GM19328 (cell line): ENCODE measurements around the gene COX4I1.
"Not testable (repeated sequence)": the region's sequence is repeated elsewhere in the genome, so short reads cannot be mapped to it uniquely, and the experiment has no call there.

ENCODE experiments used
- ATAC-seq: cut with Tn5 transposase; IDR thresholded peaks from one replicate; pipeline ENCODE4 v1.9.1; 2021; ENCODE audit warnings: mild to moderate bottlenecking, moderate library complexity; ENCODE audit not compliant: unreplicated experiment

Gene COX4I1

DNA sequence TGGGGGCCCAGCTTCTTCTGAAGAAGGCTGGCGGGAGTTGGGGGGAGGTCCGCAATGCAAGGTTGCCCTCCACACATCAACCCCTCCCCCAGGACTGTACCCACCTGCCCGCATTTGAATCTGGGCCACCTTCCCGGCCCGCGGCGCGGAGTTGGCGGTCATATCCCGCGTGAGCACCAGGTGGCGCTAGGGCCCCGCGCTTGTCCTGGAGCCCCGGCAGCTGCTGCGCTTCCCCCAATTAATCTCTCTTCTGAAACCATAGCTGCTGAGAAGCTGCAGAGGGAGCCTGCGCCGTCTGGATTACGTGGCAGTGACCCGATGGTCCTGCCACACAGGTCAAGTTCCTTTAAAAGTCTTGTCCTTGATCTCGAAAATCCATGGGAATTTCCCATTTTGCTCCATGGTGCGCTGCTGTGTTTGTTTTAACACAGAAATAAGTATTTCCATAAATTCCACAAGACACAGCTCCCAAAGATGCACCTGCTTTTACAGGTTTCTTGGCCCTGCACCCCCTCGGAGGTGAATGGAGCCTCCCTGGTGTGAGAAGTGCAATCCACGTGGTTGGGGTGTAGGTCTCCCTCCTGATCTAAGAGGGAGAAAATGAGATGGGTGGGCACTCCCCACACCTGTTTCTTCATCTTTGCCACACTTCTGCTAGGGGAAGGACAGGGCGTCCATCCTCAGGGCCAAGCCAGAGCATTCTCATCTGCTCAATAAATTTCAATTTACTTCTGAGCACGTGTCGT is 22.1 kb downstream of the COX4I1 start:
- ATAC-seq = peak; percentile 80

DNA sequence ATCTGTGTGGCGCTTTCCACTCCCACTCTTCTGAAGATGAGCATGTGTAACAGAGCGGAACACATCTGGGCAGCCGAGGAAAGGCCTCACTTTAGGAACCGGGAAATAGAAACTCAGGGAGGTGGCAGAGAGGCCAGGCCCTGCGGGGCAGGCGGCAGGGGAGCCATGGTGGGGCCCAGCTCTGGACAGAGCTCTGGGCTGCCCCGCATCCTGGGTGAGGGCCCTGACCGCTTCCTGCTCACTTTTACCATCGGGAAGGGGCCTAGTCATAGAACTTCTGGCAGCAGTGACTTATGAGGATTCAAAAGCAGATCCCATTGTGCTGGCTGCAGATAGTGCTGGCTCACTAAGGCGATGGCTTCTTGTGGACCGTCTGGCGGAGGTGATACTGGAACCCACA is 22.6 kb downstream of the COX4I1 start:
- ATAC-seq = no peak

DNA sequence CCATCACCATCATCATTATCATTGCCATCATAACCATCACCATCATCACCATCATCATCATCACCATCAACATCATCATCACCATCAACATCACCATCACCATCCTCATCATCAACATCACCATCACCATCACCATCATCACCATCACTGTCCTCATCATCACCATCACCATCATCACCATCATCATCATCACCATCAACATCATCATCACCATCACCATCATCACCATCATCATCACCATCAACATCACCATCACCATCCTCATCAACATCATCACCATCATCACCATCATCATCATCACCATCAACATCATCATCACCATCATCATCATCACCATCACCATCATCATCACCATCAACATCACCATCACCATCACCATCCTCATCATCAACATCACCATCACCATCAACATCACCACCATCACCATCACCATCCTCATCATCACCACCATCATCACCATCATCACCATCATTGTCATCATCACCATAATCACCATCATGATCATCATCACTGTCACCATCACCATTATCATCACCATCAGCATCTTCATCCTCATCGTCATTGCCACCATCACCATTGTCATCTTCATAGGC is 23.9 kb downstream of the COX4I1 start:
- ATAC-seq = no peak

DNA sequence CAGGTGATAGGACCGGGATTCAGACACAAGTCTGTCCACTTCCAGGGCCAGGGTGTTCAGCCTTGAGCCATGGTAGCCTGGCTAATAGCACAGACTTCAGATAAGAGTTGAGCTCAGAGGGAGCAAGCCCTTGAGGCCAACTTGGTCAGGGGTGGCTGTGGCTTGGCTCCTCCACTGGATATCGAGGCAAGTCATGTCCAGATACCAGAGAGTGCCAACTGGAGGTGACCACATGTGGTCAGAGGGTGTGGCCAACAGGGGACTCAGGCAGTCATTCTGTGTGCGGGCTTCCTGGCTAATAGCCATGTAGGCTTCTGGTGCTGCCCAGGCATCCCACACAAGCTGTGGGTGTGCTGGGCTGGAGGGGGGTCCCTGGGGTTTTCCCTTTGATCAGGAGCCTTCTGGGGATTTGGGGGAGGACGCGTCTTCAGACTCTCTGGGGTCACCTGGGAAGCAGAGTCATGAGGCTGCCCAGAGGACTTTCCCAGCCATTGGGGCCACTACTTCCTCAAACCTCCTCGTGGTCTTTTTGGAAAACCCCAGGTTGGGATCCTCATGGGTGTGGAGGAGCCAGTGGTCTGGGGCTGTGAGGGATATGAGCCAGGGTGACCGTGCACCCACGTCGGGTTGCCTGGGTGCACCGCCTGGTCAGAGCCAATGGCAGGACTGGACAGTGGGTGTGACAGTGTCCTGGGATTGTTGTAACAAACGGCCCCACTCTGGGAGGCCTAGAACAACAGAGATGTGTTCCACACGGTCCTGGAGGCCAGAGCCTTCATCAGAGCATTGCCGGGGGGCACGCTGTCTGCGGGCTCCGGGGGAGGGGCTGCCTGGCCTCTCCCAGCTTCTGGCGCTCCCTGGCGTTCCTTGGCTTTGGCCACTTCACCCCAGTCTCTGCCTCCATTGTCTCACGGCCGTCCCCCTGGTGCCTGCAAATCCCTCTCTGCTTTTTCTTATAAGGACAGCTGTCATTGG is 25.0 kb downstream of the COX4I1 start:
- no peak for ATAC-seq

DNA sequence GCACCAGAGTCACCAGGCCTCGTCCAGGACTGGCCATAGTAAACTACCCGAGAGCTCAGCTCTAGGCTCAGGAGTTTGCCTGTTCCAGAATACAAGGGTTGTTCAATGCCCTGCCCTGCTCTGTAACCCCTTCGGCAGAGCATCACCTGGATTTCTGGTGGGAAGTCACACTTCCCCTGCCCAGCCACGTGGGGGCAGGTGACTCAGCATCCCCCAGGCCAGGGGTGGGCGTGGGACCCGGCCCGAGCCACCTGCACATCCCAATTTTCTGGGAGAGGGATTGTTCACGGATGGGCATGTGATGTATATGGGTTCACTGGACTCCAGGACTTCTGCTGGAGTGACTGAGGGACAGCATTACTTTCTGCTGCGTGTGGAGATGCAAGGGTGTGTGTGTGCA is 25.8 kb downstream of the COX4I1 start:
- no peak for ATAC-seq

DNA sequence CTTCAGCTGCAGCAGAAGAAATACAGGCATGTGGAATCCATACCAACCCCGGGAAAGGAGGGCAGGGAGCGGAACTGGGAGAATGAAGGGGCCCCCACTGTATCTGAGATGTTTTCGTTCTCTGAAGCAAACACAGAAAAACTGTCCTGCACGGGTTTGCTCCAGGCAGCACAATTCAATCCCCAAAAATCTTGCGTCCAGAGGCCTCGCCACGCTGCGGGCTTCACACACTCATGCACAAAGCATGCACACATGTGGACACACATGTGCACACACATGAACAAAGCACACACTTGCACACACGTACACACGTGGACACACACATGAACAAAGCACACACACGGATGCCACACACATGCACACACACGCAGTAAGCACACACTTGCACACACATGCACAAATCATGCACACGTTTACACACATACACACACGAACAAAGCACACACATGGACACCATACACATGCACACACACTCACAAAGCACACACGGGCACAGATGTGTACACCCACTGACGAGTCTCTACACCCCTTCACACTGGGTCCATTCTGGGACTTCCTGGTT is 27.3 kb downstream of the COX4I1 start:
- no peak for ATAC-seq

DNA sequence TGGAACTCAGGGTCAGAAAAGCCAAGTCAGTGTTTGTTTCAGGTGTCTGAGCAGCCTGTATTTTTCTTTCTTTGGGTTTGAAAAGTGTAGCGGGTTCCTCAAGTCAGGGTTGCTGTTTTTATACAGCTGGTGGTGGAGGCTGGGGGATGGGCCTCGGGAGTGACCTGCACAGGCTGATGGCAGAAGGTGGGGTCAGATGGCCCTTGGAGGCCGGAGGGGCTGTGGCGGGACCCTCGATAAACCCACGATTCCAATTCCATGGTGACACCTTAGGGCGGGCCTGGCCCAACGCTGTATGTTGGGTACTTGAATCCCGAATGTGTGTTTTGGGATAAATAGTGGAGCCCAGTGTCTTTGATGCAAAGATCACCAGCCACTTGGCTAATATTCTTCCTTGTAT is 28.7 kb downstream of the COX4I1 start:
- ATAC-seq = no peak

DNA sequence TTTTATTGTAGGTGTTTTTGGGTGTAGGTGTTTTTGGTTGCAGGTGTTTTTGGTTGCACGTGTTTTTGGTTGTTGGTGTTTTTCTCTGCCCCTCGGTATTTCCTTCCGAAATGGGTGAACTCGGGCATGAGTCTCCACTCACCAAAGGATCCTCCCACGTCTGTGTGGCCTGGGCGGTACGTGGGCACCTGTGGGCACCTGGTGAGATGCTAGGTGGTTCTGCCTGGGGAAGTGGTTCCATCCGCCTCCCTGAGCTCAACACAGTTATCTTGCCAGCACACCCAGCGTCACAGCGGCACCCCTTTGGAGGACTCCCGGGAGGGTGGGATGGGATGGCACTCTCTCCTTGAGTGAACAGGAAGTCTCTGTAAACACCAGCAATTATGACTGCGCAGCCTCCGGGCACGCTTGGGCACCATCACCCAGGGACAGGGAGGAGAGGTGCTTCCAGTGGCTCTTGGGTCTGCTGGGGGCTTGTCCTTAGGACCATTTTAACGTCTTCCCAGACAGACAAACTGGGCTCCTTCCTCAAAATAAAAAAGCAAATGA is 29.8 kb downstream of the COX4I1 start:
- ATAC-seq = no peak

DNA sequence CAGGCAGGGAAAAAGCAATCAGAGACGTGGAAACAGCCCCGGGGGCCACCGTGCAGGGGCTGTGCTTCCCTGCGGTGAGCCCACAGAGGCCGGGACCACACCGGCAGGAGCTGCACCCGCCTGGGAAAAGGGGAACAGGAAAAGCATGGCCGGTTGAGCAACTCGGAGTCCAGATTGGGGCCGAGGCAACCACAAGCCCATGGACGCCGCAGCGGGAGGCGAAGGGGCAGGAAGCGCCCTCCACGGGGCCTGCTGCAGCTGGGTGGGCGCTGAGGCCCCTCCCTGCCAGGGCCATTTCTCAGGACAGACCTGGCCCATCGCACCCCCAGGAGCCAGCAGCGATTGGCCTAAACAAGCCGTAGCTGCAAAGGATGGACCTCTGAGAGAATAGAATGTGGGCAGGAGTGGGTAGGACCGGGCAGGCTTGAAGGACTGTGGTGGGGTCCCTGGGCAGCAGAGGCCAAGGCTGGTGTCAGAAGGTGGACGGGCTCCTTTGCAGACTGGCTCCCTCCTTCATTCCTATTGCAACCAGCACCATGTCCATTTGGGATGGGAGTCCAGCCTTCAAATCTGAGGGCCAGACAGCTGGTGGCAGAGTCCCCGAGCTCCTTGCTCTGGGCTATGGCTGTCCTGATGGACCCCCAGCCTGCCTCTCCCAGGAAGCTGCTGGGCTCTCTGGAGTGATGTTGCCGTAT is 30.4 kb downstream of the COX4I1 start:
- ATAC-seq = no peak

DNA sequence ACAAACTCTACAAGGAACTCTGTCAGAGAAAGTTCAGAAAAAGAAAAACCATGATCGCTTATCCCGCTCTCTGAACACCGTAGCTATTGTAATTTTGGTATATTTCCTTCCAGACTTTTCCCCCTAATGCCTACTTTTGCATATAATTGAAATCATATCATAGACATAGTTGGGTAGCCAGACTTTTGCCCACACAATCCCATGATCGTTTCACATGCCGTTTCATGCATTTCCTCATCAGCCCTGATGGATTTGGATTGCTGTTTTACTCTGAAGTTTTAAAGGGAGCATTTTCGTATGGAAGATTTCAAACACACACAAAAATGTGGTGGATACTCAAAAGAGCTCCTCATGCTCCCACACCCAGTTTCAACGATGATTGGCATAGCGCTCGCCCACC is 31.3 kb downstream of the COX4I1 start:
- ATAC-seq = no peak

DNA sequence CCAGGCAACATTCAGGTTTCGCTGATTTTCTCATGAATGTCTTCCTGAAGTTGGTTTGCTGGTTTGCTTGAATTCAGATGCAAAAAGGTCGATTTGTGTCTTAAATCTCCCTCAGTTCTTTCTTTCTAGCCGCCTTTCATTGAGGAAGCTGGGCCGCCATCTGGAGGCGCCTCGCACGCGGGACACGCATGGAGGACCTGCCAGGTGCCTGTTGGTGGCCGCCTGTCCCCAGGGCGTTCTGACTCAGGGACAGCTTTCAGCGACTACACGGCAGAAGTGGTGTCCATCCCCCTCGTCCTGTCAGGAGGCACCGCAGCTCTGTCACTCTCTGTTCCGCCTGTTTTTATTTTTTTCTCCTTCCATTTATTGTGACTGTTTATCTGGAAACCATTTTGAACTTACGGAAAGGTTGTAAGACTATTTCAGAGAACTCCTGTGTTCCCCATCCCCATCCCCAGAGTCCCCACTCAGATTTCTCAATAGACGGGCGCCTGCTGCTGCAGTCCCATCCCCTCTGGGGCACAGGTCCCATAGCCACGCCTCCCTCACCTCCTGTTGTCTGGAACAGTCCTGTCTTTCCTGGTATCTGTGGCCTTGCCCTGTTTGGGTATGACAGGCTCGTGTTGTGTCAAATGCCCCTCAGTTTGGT is 33.2 kb downstream of the COX4I1 start:
- ATAC-seq = no peak

DNA sequence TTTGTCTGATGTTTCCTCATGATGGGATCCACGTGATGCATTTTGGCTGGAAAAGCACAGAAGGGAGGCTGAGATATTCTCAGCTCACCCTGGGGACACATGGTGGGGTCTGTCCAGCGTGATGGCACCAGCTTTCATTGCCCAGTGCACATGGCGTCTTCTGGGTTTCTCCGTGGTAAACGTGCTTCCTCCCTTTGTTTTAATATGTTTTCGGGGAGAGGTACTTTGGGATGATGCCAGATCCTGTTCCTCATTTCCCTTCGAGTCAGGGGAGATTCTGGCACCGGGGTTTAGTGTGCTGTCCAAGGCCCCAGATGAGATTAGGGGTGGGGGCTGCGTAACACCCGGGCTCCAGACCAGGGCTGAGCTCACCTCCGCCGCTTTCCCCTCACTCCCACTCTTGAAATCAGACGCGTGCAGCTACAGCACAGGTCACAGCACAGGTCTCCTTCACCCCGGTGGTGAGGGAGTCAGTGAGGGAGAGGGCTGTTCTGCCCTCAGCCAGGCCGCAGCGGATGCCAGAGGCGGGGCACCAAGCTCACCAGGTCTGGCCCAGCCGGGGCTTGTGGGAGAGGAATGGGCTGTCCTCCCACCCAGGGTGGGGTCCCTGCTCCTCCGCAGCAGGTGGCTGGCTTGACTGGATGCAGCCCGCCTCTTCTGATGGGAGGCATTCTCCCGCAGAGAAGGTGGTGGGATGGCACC is 33.9 kb downstream of the COX4I1 start:
- ATAC-seq = no peak

DNA sequence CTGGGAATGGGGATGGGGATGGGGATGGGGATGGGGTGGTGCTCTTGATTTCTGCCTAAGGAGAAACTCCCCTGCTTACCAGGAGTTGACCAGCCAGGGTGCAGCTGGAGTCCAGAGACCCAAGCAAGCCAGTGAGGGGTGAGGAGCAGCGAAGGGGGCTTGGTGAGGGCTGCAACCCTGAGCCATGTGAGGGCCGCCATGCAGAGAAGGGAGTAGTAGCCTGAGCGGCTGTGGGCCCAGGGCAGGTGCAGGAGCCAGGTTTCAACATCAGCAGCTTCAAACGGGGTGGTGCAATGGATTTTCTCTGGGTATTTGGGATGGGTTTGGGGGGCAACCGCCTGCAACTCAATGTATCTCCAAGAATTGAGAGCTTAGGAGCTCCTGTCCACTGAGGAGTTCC is 35.2 kb downstream of the COX4I1 start:
- ATAC-seq = no peak

DNA sequence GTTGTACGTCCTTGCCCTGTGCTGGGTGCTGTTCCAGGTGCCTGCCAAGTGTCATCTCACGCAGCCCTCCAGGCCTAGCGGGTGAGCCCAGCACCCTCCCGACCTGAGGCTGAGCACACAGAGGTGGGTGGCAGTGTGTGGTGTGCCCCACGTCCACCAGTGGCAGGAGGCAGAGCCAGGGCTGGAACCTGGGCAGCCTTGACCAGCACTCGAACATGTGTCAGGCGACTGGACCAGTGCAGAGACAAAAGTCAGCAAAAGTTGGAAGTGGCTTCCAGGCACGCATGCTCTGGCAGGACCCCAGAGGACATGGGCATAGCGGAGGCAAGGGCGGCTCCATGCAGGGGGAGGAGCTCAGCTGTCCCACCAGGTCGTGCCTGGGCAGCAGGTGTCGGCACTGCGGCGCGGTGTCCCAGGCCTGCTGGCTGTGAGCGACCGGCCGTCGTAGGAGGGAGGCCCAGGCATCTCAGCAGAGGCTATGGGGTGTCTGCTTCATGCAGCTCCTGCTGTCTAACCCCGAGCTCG is 35.8 kb downstream of the COX4I1 start:
- no peak for ATAC-seq

DNA sequence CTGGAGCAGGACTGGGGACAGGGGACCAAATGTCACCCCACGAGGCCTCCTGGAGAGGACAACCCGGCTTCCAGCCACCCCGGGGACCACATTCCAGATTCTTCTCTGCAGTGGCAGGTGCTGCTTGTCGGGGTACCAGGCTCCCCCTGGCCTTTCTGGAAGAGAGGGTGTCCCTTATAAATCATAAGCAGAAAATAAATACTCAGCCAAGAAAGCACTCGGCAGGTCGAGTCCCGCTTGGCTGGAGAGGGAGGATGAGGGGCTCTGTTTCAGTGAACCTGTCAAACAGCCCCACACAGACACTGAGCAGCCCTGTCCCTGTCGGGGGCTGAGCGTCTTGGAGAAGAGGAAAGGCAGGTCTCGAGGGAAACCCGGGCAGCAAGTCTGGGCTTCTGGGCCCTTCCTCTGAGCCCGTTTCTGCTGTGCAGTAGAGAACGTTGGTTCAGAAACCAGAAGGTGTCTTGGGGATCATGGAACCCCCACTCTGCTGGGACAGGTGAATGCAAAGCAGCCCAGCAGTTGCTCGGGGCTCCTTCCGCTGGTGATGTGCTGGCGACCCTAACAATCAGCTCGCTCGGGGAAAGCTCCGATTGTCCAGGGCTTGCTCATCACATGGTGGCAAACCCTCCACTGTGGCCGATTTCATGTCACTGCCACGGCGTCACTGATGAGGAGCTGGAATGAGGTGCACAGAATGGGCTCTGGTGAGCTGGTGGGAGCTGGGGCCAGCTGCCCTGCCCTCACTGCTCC is 36.6 kb downstream of the COX4I1 start:
- no peak for ATAC-seq

DNA sequence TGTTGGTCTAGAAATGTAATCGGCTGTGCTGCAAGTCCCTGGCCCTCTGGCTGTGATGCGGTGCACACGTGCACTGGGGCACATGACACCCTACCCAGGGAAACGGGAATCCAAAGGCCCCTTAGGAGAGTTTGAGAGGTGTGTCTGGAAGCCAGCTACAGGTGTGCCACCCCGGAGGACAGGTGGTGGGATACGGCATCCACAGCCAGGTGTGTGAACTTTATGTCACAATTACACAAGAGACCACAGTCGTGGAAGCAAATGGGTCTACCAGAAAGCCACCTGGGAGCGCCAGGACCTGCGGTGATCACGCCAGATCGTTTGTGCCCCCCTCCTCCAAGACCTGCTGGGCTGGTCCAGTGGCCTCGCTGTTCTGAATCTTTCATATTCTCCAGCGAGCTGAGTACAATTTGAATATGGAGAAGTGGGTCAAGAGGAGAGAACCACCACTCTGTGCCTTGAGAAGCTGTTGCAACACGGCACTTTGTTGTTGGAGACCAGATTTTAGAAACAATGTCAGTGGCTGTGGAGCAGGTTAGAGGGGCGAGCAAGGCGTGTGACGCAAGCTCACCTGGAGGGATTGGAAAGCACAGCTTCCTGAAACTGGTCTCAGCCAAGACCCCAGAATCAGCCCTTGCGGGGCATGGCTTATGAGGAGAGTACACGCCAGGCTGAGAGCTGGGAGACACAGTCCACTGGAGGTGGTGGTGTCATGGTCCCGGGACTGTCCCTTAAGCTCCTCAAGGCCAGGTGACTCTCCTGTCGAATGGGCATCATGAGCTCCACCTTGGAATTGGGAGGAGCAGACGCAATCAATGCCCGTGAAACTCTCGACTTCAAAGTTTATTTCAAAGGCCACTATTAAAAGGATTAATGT is 37.4 kb downstream of the COX4I1 start:
- ATAC-seq = no peak

DNA sequence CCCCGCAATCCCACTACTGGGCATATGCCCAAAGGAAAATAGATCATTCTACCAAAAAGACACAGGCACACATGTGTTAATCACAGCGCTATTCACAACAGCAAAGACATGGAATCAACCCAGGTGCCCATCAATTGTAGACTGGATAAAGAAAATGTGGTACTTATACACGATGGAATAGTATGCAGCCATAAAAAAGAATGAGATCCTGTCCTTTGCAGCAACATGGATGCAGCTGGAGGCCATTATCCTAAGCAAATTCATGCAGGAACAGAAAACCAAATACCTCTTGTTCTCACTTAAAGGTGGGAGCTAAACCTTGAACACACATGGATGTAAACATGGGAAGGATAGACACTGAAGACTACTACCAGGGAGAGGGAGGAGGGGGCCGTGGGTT is 38.2 kb downstream of the COX4I1 start:
- ATAC-seq = not testable (repeated sequence)
